Subcutaneous abdominal adipose tissue (tissue), 5 donors: Measurements from ENCODE around the gene WHAMM.

Experiments used
- H3K27ac ChIP-seq: one replicate; pipeline ENCODE4 v1.7.0; 2013; ENCODE audit warnings: low read depth, mild to moderate bottlenecking, inconsistent platforms, low read length, moderate library complexity
- H3K27me3 ChIP-seq, 5 donors: one replicate each; pipeline ENCODE4 v1.7.0; 2013; ENCODE audit warnings: low read length in 5 of 5, inconsistent platforms in 1 of 5; ENCODE audit not compliant: control insufficient read depth in 5 of 5, insufficient read depth in 4 of 5
- H3K36me3 ChIP-seq, 5 donors: one replicate each; pipeline ENCODE4 v1.7.0; 2013; ENCODE audit warnings: low read length in 5 of 5; ENCODE audit not compliant: control insufficient read depth in 5 of 5, insufficient read depth in 5 of 5
- H3K4me1 ChIP-seq, 5 donors: one replicate each; pipeline ENCODE4 v1.7.0; 2013; ENCODE audit warnings: low read length in 5 of 5, mild to moderate bottlenecking in 3 of 5, moderate library complexity in 1 of 5; ENCODE audit not compliant: control insufficient read depth in 5 of 5, insufficient read depth in 5 of 5
- H3K4me3 ChIP-seq, 5 donors: one replicate each; pipeline ENCODE4 v1.7.0; 2013; ENCODE audit warnings: low read length in 5 of 5, low read depth in 1 of 5
- H3K9ac ChIP-seq, 5 donors: one replicate each; pipeline ENCODE4 v1.7.0; 2013; ENCODE audit warnings: low read length in 5 of 5, mild to moderate bottlenecking in 4 of 5, moderate library complexity in 3 of 5
- H3K9me3 ChIP-seq, 5 donors: one replicate each; pipeline ENCODE4 v1.7.0; 2013; ENCODE audit warnings: low read length in 5 of 5; ENCODE audit not compliant: control insufficient read depth in 5 of 5
- donor health status: healthy.
- donor health status: healthy.
- donor health status: healthy.
- donor health status: healthy.
- donor health status: healthy.

The WHAMM gene

DNA sequence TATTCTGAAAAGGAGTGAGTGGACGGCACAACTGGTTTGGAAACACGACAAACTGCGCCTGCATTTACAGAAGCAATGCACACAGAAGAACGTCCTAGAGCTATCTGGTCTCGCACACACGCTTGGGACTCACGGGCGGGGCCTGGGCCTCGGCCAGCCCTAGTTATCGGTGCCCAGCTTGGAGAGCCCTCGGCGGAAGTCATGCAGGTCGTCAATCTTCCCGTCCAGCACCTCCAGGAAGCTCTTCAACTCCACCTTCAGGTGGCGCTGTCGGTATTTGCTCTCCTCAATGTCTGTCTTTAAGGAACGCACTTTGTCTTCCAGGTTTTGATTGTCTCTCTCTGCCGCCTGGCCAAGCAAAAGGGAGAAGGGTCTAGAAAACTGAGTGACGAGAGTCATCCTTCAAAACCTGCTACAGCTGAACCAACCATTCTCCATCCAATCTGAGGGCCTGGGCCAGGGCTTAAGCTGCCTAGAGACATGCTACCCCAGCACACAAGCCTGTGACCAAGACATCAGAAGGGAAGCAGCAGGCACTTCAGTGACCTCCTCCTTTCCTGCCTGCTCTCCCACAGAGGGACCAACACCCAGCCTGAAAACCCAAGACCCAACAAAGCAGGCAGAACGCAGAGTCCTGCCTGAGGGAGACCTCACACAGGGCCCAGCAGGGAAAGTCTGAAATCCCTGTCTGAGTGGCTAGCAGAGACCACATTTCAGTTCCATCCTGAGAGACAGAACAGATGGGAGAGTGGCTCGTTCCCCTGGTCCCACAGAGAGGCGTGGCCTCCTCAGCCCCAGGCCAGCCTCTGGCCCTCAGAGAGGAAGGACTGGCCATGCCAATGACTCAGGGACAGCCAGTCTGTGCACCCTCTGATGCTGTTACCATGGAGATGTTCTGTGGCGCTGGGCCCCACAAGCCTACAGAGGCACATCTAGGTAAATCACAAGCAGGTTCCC, 40.4 kb downstream of the WHAMM start:
- Histone ChIP-seq H3K27ac (no peak overlapping the region), H3K27me3 (no peaks in the 10 kb centered on the region), H3K9me3 (no peaks in the 10 kb centered on the region), H3K4me1 (peaks cover 0 to 14% (median 9%) of the 10 kb centered on the region in 5 donors), H3K4me3 (peak overlapping the region in 4 of 5 donors; percentile 42 to 49 (median 46)), H3K9ac (peak overlapping the region in 1 of 5 donors; percentile 37), H3K36me3 (no peaks in the 10 kb centered on the region)

DNA sequence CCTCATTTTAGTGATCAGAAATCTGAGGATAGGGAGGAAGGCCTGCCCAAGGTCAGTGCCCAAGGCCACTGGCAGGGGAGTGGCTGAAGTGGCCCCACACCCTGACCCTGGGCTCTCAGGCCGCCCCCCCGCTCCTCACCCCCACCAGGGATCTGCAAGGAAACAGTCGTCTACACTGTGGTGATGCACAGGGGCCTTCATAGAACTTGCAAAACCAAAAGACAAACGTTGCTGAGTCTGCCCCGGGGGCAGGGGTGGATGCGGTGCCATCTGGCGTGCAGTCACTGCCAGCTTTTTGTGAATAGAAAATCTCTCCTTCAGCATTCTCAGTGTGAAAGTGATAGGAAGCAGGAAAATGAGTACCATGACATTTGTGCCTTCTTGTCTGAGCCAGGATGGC, 41.3 kb downstream of the WHAMM start:
- no peak overlapping the region for H3K4me3 ChIP-seq
- no peaks in the 10 kb centered on the region for H3K36me3 ChIP-seq
- H3K9me3 ChIP-seq, result no peaks in the 10 kb centered on the region
- no peak overlapping the region for H3K27ac ChIP-seq
- no peak overlapping the region for H3K9ac ChIP-seq
- H3K27me3 ChIP-seq, result no peaks in the 10 kb centered on the region
- H3K4me1 ChIP-seq, result peaks cover 0 to 14% (median 9%) of the 10 kb centered on the region in 5 donors

DNA sequence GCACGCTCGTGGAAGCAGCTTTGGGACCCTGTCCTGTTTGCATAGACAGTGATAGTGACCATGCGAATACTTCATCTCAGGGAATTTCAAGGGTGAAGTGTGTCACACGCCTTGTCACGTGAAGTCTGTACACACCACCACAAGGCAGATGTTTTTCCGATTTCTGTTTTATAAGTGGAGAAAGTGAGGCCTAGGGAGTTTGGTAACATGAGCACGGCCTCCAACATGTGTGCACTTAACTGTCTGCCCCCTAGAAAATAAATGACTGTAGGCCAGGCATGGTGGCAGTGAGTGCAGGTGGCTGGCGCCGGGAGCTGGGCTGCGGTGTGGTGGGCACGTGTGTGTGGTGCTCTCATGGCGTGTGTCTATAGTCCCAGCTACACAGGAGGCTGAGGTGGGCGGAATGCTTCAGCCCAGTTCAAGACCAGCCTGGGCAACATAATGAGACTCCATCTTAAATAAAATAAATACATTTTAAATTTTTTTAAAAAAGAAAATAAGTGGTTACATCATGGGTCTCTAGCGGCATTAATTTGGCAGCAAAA, 42.0 kb downstream of the WHAMM start:
- Histone ChIP-seq H3K27ac (no peak overlapping the region), H3K36me3 (no peaks in the 10 kb centered on the region), H3K9me3 (no peaks in the 10 kb centered on the region), H3K27me3 (no peaks in the 10 kb centered on the region), H3K4me1 (peaks cover 0 to 14% (median 9%) of the 10 kb centered on the region in 5 donors), H3K9ac (no peak overlapping the region), H3K4me3 (no peak overlapping the region)

GRCh38 chr15:82851981-82852511, 42.6 kb downstream of the WHAMM start:
- Histone ChIP-seq H3K9me3 (no peaks in the 10 kb centered on the region), H3K27ac (no peak overlapping the region), H3K36me3 (no peaks in the 10 kb centered on the region), H3K4me3 (no peak overlapping the region), H3K27me3 (no peaks in the 10 kb centered on the region), H3K4me1 (peaks cover 0 to 14% (median 9%) of the 10 kb centered on the region in 5 donors), H3K9ac (no peak overlapping the region)

GRCh38 chr15:82852941-82853561, 43.6 kb downstream of the WHAMM start:
- Histone ChIP-seq H3K4me1 (peaks cover 0 to 14% (median 9%) of the 10 kb centered on the region in 5 donors), H3K9me3 (no peaks in the 10 kb centered on the region), H3K27ac (no peak overlapping the region), H3K27me3 (no peaks in the 10 kb centered on the region), H3K36me3 (no peaks in the 10 kb centered on the region), H3K9ac (no peak overlapping the region), H3K4me3 (no peak overlapping the region)

DNA sequence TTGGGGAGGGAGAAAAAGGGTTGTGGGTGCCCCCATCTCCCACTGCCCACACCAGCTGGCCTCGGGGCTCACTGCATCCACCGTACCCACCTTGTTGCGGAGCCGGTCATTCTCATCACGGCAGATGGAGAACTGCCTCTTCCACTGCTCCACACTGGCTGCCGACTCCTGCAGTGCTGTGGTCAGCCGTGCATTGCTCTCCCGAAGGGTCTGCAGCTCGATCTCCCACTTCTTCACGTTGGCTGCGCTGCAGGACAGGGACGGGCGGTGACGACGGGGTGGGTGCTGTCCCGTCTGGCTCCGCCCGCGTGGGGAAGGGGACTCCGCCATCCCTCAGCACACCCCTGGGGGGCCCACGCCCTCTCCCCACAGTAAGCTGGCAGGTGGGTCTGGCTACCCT, 45.1 kb downstream of the WHAMM start:
- Histone ChIP-seq H3K36me3 (peaks cover 0 to 2% (median 0%) of the 10 kb centered on the region in 5 donors), H3K27ac (no peak overlapping the region), H3K9ac (no peak overlapping the region), H3K4me1 (peaks cover 0 to 5% (median 3%) of the 10 kb centered on the region in 5 donors), H3K27me3 (no peaks in the 10 kb centered on the region), H3K9me3 (no peaks in the 10 kb centered on the region), H3K4me3 (no peak overlapping the region)

DNA sequence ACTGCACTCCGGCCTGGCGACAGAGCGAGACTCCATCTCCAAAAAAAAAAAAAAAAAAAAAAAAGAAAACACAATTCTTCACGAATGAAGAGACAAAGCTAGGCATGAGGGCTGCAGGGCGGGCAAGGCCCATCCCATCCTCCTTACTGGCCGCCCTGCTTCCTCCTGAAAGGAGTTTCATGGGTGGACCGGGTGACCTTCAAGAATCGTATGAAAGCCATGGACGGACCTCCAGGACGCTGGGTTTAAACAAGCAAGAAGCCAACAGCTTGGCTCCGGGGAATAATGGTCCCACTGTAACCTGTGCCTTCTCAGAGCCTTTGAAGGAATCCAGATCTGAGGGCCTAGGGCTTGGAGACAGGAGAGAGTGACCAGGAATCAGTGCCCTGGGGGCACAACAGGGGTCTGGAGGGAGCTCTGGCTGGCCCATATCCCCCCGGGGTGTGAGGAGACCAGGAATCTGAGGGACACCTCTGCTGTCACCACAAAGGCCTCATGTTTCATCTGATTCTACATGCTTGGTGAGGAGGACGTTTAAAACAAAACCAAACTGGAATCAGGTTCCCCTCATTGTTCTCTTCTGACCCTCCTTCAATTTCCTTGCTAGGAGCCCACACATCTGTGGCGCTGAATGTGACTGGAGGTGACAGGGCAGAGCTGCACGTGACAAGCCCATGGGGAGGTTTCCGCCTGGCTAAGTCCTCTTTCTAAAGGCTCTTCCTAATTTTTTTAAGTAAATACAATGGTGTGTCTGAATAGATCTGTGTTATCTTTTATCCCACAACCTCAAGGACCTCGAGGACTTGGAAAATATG, 46.1 kb downstream of the WHAMM start:
- Histone ChIP-seq H3K9me3 (no peaks in the 10 kb centered on the region), H3K27me3 (no peaks in the 10 kb centered on the region), H3K36me3 (peaks cover 0 to 2% (median 0%) of the 10 kb centered on the region in 5 donors), H3K27ac (no peak overlapping the region), H3K4me3 (no peak overlapping the region), H3K4me1 (no peaks in the 10 kb centered on the region), H3K9ac (no peak overlapping the region)

GRCh38 chr15:82856397-82857170, 47.2 kb downstream of the WHAMM start:
- no peaks in the 10 kb centered on the region for H3K4me1 ChIP-seq
- H3K36me3 ChIP-seq, result peaks cover 0 to 2% (median 0%) of the 10 kb centered on the region in 5 donors
- no peaks in the 10 kb centered on the region for H3K27me3 ChIP-seq
- no peaks in the 10 kb centered on the region for H3K9me3 ChIP-seq
- no peak overlapping the region for H3K4me3 ChIP-seq
- no peak overlapping the region for H3K9ac ChIP-seq
- H3K27ac ChIP-seq, result no peak overlapping the region

GRCh38 chr15:82858932-82859331, 49.5 kb downstream of the WHAMM start:
- H3K27ac ChIP-seq, result no peak overlapping the region

More at GRCh38 chr15:82858932-82859331, 49.5 kb downstream of the WHAMM start:
- Histone ChIP-seq H3K36me3 (peaks cover 0 to 2% (median 0%) of the 10 kb centered on the region in 5 donors), H3K4me3 (no peak overlapping the region), H3K4me1 (no peaks in the 10 kb centered on the region), H3K9me3 (no peaks in the 10 kb centered on the region), H3K9ac (no peak overlapping the region), H3K27me3 (no peaks in the 10 kb centered on the region)
